GF-D8 (cell line): ENCODE data around the gene PNMA6E.
"Not testable (repeated sequence)": the region's sequence is repeated elsewhere in the genome, so short reads cannot be mapped to it uniquely, and the experiment has no call there.

Experiments used
- DNase-seq: peaks from one replicate; lab custom pipeline; 2025; lab: John Stamatoyannopoulos, UW

The PNMA6E gene

DNA sequence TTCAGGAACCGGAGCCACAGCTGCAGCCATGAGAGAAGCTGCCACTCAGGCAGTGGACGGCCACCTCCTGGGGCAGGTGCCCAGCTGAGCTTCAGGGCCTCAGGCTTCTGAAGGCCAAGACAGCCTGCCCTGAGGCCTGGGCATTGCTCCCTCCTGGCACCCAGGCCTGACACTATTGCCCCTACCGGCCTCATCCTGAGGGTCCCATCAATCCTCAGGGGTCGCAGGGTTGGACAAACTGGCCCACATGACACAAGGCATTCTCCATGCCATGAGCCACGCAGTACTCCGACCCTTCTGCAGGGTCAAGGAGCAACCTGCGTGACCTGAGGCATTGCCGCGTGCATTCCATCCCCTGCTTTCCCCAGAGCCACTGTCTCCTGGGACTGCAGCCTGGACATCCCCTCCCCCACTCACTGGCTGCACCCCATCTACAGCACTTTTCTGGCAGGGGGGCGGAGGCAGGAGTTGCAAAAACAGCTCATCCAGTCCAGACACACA, 7.1 kb upstream of the PNMA6E start:
- DNase-seq = no peak

DNA sequence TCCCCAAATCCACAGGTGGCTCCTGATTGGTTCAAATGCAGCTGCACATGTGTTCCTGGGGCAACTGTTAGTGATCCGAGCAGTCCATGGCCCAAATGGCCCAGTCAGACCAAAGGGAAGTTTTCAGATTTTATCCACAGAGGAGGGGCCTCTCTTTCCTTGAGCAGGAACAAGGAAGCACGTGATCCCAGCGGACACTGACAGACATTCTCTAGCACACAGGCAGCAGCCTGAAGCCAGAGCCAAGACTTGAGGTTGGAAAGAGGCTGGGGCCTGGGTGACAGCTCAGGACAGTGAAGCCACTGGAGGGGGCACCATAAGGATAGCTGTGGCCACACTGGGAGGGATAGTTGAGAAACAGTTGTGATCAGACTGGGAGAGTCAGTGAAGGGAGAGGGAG, 6.6 kb upstream of the PNMA6E start:
- no peak for DNase-seq

DNA sequence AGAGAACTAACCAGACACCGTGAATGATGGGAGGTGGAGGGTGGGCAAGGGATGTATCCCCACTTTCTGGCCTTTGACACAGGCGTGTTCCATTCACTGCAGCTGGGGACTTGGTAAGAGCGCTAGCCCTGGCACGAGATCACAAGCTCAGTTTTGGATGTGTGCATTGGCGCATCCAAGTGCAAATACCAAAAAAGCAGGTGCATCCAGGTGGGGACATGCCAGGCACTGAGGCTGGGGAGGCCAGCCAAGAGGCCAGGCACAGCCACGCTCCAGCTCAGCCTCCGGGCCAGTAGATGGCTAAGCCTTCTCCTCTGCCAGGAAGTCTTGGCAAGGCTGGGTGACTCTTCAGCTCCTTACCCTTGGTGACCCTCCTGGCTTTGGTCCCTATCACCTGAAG, 5.8 kb upstream of the PNMA6E start:
- DNase-seq = no peak

DNA sequence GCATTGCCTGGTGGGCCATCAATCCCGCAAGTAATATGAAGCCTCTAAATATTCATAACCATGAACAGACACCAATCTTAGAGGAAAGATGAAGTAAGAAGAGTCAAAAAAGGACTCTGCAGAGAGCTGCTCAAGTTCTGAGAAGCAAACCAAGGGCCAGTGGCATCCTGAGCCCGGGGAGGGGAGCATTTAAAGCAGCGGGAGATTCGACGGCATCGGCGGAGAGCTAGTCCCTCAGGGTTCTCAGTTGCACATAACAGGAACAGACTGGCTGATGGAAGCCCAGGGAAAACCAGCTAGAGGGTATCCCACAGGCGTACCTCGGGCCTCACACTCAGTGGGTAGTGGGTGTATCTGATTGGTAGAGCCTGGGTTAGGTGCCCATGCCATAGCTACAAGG, 4.9 kb upstream of the PNMA6E start:
- no peak for DNase-seq

DNA sequence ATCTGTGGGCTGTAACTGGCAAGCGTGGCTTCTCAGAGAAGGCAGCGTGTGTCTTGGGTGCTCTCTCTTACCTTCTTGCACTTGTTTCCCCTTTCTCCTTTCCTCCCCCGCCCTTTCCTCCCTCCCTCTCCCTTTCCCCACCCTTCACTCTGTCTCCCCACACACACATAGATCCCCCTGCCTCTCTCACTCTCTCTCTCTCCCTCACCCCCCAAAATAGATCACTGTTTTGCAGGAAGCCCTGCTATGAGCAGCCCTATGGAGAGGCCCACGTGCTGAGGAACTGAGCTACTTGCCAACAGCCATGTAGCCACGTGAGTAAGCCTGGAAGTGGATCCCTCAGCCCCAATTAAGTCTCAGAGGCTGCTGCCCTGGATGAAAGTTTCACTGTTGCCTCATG, 4.3 kb upstream of the PNMA6E start:
- DNase-seq = no peak

DNA sequence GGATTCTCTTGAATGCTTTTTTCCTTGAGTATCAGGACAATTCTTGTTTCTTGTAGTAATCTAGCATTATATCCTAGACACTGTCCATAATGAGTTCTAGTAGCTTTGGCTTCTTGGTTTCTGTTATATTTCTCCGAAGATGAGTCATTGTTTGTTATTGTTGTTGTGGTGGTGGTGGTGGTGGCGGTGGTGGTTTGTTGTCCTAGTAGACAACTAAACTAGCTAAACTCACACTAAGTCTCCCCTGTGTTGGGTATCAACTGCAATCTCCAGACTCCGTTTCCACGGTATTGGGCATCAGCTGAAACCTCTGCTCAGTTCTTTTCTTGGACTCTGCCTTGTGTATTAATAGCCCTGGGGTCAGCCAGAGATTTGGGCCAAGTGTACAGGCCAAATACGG, 3.2 kb upstream of the PNMA6E start:
- not testable (repeated sequence) for DNase-seq

DNA sequence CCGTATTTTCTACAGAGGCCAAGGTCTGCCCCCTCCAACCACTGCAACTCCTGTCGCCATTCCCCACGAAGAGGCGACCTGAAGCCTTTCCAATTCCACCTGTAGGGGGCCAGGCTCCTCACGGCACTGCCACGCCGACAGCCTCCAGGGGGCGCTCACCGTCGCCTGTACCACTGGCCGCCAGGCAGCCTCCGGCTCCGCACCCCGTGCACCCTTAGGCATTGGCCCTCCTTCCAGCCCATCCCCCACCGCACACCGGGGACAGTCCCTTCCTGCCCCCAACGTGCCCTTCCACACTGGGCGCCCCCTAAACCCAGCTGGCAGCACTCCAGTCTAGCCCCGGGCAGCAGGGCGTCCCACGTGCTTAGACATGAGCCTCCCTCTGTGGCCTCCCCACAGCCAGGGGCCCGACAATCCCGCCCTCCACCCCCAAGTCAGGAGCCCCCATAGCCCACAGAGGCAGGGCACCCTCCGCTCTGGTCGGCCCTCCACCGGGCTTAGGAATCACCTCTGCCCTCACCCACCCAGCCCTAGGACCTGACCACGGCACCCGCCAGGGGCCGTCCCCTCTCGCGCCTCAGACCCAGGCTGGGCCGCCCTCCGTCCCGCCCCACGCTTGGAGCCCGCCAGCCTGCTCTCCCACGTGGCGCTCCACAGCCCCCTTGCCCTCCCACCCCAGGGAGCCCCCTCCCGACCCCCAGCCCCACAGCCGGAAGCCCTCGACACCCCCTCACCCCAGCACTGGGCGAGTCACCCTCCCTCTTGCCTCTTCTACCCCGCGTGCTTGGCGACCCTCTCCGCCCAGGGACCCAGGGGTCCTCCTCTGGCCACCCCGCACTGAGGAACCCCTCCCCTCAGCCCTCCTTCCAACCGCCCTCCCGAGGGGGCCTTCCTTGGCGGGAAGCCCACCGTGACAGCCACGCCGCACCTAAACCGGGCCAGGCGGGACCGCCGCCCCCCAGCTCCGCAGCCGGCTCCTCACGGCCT, 711 bp downstream of the PNMA6E start:
- DNase-seq = no peak

DNA sequence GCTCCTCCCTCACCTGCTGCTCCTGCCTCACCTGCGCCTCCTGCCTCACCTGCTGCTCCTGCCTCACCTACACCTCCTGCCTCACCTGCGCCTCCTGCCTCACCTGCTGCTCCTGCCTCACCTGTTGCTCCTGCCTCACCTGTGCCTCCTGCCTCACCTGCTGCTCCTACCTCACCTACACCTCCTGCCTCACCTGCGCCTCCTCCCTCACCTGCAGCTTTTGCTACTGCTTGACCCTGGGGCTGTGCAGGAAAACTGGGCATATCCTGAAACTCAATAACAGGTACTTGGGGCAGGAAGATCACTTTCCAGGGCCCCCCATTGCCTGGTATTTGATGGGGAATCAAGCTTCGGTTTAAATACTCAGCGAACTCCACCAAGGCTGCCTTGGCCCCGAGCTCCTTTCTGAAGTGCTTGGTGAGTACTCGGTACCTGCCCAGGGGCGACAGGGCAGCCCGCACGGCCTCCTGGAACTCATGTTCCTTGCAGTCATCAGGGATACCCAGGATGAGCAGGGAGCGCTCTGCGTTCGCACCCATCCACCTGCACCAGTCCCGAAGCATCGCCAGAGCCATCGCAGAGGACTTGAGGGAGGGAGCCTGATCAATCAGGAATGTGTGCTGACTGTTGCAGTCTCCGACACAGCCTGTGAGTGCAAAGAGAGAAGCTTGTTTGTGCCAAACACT, 2.7 kb downstream of the PNMA6E start:
- no peak for DNase-seq

DNA sequence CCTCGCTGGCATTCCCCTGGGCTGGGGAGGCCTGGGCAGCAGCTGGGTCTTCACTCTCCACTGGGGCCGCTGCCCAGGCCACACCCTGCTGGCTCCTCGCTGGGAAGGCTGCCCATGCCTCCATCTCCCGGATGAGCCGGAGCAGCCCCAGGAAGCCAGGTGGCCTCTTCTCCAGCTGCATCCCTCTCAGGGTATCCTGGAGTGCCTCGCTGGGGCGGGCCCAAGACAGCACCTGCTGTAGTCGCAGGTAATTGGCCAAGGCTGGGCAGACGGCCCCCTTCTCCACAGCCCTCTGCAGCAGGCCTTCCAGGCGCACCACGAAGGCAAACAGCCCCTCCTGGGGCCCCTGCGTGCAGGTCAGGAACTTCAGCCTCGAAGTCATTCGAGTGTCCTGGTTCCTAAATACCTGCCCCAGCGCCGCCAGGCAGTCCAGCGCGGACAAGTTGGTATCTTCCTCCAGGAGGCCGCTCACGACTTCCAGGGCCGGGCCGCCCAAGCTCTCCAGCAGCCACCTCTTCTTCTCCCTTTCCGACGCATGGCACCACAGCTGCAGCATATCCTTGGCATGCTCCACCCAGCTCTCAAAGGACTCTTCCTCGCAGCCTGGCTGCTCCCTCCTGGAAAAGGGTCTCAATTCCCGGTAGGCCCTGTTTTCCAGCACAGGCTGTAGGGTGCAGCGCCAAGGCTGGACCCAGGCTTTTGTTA, 3.7 kb downstream of the PNMA6E start:
- no peak for DNase-seq

DNA sequence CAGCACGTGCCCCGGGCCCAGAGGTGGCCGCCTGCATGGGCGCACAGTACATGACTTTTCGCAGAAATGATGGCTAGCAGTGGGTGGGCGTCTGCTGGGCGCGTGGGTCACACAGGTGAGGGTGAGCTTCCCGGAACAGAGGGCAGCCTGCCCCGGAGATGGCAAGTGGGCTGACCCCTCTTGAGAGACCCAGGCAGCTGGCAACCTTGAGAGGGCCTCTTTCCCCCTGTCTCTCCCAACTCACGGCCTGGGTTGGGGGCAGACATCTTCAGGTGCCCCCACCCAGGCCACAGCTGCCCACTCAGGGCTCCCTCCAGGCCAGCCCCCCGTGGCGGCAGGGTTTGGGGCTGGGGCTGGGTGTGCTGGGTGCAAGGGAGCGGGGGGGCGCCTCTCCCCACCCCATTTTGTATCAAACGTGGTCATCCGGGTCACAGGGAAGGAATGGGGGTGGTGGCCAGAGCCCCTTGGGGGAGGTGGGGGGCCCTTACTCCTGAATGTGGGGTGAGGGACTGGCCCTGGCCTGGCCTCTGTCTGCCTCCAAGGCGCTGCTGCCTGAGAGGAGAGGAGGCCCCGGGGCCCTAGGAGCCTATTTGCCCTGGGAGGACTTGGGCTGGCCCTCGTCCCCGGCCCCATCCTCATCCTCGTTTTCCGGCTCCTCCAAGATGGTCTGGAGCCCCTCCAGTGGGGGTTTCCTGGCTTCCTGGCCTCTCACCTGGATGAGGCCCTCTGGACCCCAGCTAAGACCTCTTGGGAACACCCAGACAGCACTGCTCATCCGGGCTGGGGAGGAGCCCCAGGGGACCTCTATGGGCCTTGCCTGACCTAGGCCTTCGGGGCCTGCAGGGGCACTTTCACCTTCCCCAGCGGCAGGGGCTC, 4.6 kb downstream of the PNMA6E start:
- no peak for DNase-seq

DNA sequence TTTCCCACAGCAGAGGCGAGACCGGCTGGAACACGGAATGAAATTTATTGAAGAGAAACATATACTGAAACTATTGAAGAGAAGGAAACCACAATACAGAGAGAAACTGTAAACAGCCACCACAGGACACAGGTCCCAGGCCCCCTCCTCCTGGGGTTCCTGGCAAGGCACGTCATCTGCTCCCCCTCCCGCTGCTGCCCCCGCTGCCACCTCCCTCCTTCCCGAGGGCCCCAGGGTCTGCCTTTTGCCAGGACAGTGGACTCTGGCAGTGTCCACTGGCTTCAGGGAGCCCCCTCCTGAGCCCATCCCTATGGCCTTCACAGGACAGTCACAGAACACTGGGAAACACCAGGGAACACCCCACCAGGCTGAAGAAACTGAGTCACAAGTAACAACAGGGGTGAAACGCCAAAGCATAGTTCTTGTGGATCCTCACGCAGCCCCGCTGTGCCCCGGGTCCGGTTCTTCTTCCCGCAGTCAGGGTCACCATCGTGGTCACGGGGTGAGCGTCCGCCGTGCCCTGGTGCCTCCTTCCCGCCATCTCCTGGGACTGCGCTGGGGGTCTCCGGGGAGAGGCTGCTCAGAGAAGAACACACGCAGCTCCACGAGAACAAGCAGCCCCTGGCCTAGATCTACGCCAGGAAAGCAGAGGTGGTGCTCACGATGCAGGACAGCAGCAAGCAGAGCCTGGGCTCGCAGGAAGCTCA, 5.4 kb downstream of the PNMA6E start:
- DNase-seq = no peak

DNA sequence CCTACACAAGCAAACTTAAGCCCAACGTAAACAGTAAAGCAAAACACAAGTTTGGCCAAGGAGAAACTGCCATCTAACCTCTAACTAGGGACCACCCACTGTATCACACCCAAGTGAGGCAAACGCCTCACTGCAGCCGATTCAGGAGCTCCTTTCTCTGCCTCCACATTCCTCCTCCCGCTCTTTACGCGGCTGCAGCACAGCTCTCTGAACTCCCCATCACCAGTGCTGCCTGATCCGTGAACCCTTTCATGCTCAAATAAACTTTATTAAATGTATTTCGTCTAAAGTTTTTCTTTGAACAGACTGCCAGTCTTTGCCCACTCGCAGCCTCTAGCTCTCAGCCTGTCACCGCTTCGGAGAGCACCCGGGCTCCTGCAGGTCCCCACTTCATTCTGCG, 6.5 kb downstream of the PNMA6E start:
- no peak for DNase-seq

DNA sequence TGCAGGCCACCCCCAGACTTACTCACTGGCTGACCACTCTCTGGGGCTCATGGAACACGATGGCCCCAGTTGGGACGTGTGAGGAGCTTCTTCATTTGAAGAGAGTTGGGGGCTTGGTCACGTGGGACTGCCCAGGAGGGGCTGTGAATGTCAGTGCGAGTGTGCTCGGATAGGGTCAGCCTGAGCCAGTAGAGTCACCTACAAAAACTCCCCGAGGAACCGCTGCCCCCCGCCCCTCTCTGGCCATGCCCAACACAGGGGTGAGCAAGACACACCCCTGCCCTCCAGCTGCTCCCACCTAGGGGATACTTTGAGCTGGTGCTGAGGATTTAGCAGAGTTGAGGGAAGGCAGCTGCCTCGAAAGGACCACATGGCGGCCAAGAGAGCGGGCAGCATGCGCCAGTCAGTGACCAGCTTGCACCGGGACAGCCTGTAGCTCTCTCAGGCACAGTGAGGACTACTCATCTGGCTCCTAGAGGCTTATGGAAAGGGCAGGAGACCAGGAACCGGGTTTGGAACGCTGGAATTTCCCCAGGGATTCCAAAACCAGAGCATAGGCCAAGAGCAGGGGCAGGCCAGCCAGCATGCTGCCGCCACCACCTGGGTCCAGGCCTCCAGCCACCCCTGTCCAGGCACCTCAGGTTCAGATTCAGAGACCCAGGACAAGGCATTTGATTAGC, 8.4 kb downstream of the PNMA6E start:
- DNase-seq = no peak

DNA sequence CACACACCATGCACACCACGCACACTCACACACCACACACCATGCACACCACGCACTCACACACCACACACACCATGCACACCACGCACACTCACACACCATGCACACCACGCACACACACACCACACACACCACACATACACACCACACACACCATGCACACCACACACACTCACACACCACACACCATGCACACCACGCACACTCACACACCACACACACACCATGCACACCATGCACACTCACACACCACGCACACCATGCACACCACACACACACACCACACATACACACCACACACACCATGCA, 11.7 kb downstream of the PNMA6E start:
- DNase-seq = not testable (repeated sequence)

DNA sequence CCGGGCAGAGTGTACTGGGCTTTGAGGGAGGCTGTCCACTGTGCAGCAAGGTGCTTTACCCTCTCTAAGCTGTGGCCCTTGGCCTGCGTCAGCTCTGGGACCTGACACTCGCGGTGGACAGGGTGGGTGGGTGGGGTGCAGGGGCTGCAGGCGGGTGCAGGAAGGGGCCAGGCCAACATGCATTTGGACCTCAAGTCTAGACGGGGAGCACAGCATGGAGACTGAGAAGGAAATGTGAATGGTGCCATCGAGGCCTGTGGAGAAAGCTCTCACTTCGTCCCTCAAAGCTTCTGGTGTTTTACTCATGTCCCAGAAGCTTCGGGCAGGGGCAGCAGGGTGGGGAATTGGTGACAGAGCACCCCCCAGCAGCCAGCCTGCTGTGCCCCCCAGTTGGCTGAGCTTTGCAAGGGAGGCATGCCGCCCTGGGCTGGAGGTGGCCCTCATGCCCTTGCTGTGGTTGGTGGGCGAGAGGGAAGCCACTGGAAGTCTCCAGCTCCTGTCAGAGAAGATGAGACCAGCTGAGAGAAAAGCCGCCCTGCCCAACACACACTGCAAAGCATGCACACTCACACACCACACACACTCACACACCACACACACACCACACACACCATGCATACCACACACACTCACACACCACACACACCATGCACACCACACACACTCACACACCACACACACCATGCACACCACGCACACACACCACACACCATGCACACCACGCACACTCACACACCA, 12.3 kb downstream of the PNMA6E start:
- DNase-seq = no peak

DNA sequence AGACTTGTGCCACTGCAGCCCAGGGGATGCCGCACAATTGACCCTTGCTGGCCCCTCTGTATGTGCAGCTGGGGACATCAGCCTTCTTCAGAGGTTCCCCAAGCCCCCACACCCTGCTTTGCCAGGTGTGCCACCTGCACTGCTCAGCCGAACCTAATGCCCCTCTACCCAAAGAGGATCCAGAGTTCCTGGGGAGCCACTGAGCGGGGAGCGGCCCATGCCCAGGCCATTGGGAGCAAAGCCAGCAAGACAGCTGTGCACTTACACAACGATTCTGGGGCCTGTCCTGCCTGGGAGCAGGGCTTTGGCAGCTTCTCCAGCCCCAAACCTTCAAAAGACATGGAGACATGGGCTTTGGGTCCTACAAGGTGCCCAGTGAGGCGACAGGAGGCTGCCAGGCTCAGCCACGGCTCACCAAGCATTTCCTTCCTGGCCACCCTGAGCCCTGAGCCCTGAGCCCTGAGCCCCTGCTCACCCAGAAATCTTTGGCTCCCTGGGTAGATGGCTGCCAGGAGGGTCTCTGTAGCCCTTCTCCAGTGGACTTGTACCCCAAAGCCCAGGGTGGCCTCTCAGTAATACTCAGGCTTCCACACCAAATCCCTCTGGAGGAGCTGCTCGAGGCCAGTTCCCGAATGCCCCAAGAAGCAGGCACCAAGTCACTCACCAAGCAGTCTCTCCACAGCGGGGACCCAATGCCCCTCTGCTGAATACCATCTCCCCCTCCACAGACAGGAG, 13.0 kb downstream of the PNMA6E start:
- DNase-seq = no peak

DNA sequence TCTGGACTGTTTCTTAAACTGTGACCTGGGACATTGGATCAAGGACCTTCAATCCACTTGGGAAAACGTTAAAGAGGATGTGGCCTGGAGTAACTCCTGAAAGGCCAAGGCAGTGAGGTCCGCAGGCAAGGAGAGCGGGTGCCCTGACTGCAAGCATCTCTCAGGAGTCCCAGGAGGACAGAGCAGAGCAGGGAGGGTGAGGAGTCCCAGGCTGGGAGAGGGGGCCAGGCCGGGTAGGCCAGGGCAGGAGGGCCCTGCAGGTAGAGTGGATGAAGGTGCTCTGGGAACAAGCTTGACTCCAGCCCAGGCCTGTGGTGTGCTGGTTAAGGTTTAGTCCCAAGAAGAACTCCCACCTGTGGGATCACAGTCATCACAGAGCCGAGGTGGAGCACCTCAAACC, 13.8 kb downstream of the PNMA6E start:
- no peak for DNase-seq

DNA sequence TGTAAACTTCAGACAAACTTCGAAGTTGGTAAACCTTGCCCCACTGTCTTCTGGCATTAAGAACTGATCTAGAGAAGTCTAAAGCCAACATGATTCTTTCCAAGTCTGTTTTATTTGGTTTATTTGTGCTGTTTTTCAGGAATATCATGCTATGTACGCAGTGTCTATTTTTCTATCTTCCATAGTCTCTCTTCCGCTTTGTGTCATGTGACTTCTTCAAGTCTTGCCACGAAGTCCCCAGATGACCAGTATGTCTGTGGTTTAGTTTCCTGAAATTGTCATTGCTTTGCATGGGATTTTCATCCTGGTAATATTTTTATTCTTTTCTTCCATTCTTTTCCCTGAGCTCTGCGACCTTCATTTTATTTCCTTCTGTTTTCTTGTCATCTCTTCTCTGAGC, 15.1 kb downstream of the PNMA6E start:
- no peak for DNase-seq

DNA sequence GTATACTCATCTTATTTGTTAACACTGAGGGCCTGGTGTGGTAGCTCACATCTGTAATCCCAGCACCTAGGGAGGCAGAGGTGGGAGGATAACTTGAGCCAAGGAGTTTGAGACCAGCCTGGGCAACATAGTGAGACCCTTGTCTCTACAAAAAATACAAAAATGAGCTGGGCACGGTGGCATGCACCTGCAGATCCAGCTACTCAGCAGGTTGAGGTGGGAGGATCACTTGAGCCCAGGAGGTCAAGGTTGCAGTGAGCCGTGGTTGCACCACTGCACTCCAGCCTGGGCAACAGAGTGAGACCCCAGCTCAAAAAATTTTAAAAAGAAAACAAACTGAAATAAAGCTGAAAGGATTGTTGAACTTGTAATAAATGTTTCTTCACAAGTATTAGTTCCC, 16.2 kb downstream of the PNMA6E start:
- DNase-seq = not testable (repeated sequence)
